T-helper 2 cell (primary cell): ENCODE measurements around the gene LRMDA.

Experiments
- DNase-seq, 5 experiments: peaks; one replicate each; pipeline versions ENCODE4 v3.0.0 to v3.0.0-alpha.2; 2012 to 2022

The LRMDA gene

GRCh38 chr10:75852851-75853484 is 421.5 kb downstream of the LRMDA start:
- no peak for DNase-seq

GRCh38 chr10:75857269-75857846 is 425.9 kb downstream of the LRMDA start:
- no peak for DNase-seq

GRCh38 chr10:75857896-75858295 is 426.5 kb downstream of the LRMDA start:
- no peak for DNase-seq

- no peak for DNase-seq
These were observed 426.9 kb downstream of the LRMDA start for GRCh38 chr10:75858339-75858738.

GRCh38 chr10:75859141-75859540 is 427.7 kb downstream of the LRMDA start:
- no peak for DNase-seq

GRCh38 chr10:75860009-75860408 is 428.6 kb downstream of the LRMDA start:
- no peak for DNase-seq

GRCh38 chr10:75861582-75861981 is 430.2 kb downstream of the LRMDA start:
- DNase-seq = no peak

GRCh38 chr10:75862935-75863334 is 431.5 kb downstream of the LRMDA start:
- DNase-seq = no peak

GRCh38 chr10:75864717-75865116 is 433.3 kb downstream of the LRMDA start:
- DNase-seq = no peak

GRCh38 chr10:75865413-75866299 is 434.2 kb downstream of the LRMDA start:
- no peak for DNase-seq

GRCh38 chr10:75866300-75866625 is 434.8 kb downstream of the LRMDA start:
- no peak for DNase-seq

- DNase-seq = no peak
These were observed 435.3 kb downstream of the LRMDA start for GRCh38 chr10:75866731-75867130.

- DNase-seq = no peak
These were observed 437.1 kb downstream of the LRMDA start for GRCh38 chr10:75868574-75868973.

GRCh38 chr10:75870039-75870645 is 438.7 kb downstream of the LRMDA start:
- DNase-seq = no peak

- no peak for DNase-seq
These were observed 444.3 kb downstream of the LRMDA start for GRCh38 chr10:75875740-75876139.

- no peak for DNase-seq
These were observed 445.3 kb downstream of the LRMDA start for GRCh38 chr10:75876710-75877109.

GRCh38 chr10:75877877-75878276 is 446.5 kb downstream of the LRMDA start:
- no peak for DNase-seq

GRCh38 chr10:75878586-75878985 is 447.2 kb downstream of the LRMDA start:
- no peak for DNase-seq

GRCh38 chr10:75880031-75880775 is 448.8 kb downstream of the LRMDA start:
- no peak for DNase-seq

- no peak for DNase-seq
These were observed 452.0 kb downstream of the LRMDA start for GRCh38 chr10:75883081-75884072.

GRCh38 chr10:75884808-75885207 is 453.4 kb downstream of the LRMDA start:
- no peak for DNase-seq

- DNase-seq = no peak
These were observed 455.9 kb downstream of the LRMDA start for GRCh38 chr10:75887369-75887768.
